ENCODE data around the gene IGF2BP3. TPM values are rescaled to one million over a fixed set of nuclear protein-coding genes. Genes with fewer than 3 reads are reported as not detected.

Gene IGF2BP3
- polyA plus RNA-seq, 1 donor, result 27.8 TPM

DNA sequence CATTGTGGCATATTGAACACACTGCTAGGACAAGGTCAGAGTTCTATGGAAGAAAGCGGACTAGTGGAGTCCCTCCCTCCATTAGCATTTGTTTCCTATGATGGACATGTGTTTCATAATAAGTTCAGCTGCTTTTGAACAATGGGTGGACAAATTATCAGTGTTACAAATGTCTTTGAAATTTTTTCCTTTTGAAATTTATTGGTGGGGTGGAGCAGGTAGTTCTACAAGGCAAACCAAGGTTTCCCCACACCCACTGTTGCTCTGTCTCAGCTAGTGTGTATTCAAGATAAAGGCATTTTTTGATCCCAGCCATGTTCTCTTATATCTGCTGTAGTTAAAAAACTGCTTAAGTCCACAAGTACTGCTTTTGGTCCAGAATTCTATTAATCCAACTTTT is 91.3 kb downstream of the IGF2BP3 start:
- DNase-seq (ENCODE audit: low read depth), result no peak

DNA sequence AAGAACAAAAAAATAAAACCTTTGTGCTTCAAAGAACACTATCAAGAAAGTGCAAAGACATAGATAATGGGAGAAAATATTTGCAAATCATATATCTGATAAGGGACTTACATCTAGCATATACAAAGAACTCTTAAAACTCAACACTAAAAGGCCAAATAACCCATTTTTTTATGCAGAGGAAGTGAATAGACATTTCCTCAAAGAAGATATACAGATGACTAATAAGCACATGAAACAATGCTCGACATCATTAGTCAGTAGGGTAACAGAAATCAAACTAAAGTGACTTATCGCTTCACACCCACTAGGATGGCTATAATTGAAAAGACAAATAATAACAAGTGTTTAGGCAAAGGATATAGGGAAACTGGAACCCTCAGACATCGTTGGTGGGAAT is 93.2 kb downstream of the IGF2BP3 start:
- no peak for DNase-seq (ENCODE audit: low read depth)

DNA sequence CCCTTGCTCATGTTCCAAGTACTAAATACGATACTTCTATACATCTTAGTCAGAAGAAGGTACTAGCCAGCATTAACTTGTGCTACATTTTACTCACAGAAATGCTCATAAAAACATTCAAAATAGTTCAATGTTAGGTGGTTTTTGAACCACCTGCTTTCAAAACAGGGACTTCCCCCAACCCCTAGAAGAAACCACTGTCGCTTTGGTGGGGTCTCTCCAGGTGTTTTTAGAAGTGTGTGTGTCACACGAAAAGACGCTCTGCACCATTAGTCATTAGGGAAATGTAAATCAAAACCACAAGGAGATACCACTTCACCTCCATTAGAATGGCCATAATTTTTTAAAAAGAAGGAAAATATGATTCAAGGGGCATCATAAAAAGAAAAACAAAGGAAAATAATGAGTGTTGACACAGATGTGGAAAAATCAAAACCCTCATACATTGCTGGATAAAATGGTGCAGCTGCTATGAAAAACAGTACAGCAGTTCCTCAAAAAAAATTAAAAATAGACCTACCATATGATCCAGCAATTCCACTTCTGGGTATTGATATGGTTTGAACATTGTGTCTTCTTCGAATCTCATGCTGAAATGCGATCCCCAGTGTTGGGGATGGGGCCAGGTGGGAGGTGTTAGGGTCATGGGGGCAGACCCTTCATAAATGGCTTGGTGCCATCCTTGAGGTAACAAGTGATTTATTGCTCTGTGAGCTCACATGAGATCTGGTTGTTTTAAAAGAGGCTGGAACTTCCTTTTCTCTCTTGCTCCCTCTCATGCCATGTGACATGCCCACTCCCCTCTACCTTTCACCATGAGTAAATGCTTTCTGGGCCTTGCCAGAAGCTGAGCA is 96.9 kb downstream of the IGF2BP3 start:
- DNase-seq (ENCODE audit: low read depth), result no peak

DNA sequence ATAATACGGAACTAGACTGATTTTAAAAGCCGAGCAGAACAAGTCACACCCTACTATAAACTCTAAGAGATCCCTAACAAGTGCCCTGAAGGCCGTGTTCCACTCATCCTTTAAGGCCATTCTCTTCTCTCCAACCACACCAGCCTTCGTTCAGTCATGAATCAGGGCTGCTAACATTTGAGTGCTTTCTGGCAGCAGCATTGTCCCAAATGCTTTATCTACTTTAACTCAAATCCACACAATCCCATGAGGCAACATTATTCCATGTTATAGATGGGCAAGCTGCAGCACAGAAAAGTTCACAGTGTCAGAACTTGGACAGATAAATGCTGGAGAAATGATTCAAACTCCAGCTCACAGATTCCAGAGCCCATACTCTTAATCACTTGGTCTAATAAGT is 97.7 kb downstream of the IGF2BP3 start:
- DNase-seq (ENCODE audit: low read depth), result no peak

DNA sequence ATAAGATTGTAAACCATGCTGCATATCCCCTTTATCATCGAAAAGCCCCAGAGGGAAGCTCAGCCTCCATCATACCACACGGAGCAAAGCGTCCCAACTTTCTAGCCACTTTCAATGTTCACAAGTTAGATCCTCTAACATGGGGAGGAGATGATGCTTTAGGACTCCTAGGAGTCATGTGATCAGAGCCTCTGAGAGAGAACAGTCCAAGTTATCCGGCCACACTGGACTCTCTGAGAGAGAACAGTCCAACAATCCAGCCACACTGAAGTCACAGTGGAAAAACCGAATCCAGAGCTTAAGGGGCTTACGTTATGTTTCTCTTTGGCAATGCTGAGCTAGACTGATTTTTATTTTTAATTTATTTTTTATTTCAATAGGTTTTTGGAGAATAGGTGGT is 98.6 kb downstream of the IGF2BP3 start:
- DNase-seq (ENCODE audit: low read depth), result no peak

DNA sequence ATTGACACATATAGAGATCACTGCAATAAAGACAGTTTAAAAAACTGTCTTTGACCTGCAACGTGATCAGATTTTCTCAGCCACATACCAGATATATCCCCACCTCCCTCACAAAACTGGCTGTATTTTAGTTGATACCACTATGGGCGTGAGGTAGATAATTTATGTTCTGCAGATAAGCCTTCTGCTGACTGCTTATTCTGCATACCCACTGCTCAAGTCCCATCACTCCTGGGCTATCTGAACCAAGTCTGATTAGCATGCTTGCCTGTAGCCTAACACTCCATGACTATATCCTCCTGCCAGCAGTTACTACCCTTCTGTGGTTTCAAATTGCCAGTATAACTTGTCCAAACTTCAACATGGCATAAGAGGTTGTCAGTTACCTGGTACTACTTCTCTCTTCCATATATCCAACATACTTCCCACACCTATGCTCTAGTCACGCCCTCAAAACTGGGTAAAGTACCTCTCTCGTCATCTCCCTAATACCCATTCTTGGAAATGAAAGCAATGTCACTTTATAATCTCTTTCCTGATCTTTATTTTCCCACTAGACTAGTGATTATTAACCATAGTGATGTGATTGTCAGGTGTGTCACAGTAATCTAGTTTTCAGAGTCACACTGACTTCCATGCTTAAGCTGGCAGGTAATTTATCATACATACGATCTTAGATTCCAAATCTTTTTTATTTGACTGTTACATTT is 100.4 kb downstream of the IGF2BP3 start:
- DNase-seq (ENCODE audit: low read depth), result no peak

DNA sequence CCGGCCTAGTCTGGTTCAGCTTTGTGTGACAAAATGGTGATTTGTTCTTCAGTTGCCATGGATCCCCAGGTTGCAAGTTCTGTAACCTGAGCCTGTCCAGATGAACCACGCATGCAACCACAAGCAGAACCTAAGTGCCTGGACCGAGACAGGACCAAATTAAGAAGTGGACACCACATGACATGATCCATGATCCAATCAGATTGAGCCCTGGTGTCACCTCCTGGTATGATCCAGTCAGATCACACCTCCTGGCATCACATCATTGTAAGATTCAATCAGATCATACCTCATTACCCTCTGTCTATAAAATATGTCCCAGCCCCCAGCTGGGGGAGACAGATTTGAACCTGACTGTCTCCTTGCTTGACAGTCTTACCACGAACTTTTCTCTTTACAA is 101.2 kb downstream of the IGF2BP3 start:
- no peak for DNase-seq (ENCODE audit: low read depth)

DNA sequence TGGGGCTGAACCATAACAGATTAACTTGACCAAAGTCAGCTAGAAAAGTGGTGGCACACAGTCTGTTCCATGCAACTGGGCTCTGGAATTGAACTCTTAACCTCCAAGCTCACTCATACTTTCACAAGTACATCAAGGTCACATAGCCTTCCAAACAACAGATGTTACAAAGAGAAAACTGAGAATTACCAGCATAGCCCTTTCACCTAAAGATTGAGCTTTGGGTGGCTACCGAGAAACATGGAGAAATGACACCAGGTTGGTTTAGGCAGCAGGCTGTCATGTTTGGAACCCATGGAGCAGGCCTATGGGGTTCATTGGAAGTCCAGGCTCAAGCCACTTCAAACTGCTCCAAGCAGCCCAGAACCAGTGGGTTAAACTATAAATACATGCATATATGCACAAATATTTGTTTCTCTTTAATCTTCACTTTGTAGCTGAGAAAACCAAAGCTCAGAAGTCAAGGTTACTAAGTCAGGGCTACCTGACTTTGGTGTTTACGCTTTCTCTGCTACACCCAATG is 112.1 kb downstream of the IGF2BP3 start:
- DNase-seq (ENCODE audit: low read depth), result no peak

DNA sequence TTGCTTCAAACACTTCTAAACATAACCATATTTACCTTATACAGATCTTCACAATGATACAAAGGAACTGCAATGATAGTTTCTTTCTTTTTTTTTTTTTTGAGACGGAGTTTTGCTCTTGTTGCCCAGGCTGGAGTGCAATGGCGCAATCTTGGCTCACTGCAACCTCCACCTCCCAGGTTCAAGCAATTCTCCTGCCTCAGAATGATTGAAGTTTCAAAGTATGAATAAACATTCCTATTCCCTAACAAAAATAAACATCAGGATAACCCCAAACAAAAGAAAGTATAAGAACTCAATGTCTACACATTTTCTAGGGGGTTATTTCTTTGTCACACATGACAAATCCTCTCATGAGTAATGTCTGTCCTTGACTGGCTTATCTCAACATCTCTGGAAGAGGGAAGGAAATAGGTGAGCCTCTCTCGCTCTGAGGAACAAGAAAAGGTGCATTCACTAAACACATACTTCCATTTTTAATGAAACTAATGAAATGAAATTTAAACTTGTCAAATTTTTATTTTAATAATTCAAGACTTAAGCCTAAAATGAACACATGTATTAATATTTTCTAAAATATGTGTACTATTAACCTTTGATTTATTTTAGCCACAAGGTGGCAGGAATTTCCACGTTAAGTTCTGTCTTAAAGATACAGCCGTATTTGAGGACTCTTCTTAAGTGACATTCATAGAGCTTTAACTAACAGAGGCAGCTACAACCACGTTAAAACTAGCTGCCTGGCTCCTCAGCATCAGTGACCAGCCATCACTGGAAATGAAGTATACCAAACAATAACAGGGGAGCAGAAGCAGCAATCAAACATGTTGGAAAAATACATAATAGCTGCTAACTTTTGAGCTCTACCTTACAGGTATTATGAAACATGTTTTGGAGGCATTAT is 112.8 kb downstream of the IGF2BP3 start:
- DNase-seq (ENCODE audit: low read depth), result no peak

DNA sequence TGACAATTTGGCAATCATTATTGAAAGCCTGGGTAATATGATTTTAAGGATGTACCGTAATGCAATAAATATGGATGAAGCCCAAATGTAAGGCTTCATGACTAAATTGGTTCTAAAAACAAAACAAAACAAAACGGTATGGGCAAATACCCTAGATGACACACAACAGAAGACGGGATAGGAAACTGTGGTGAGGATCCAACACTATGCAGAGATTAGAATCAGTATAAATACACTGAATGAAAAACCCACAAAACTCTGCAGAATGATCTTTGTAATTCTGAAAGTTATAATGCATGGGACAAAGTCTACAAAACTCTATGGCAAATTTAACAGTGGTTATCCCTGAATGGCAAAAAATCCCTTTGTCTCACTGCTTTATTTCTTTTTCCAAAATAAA is 113.6 kb downstream of the IGF2BP3 start:
- DNase-seq (ENCODE audit: low read depth), result no peak

DNA sequence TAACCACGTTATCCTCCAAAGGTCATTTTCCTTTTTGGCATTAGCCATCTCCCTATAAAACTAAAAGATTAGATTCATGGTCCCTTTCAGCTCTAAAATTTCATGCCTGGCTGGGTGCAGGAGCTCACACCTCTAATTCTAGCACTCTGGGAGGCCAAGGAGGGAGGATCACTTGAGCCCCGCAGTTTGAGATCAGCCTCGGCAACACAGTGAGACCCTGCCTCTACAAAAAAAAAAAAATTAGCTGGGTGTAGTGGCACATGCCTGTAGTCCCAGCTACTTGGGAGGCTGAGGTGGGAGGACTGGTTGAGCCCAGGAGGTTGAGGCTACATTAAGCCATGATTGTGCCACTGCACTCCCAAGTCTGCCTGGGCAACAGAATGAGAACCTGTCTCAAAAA is 114.1 kb downstream of the IGF2BP3 start:
- DNase-seq (ENCODE audit: low read depth), result no peak

DNA sequence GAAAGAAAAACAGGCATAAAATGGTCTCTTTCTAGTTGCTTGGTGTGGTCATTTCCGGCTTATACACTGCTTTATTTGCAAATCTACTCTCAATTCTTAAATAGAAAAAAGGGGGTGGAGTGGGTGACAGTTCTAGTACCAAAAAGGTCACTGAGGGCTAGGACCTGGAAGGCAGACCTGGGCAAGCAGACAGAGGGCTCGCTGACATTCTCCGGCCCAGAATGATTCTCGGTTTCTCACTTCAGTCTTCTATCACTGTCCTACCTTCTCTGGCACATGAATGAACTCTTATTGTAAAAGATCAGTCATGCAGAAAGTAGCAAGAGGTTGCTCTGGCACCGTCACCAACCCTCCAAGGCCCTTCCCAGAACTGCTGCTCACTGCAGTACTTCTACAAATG is 117.1 kb downstream of the IGF2BP3 start:
- DNase-seq (ENCODE audit: low read depth), result no peak

DNA sequence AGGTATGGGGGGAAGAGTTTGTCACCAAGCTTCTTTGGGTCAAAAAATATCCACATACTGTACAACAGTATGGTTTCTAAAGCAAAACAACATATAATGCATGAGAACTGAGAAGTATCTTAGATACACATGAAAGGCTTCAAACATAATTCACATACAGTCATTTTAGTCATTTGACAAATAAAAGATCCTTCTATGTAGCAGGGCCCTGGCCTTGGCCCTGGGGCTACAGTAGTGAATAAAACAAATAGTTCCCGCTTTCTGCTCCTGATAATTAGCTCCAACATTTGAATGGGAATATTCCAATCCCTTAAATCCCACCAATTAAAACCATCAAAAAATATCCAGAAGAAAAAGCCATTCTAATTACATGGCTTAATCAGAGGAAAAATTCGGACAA is 119.8 kb downstream of the IGF2BP3 start:
- no peak for DNase-seq (ENCODE audit: low read depth)

DNA sequence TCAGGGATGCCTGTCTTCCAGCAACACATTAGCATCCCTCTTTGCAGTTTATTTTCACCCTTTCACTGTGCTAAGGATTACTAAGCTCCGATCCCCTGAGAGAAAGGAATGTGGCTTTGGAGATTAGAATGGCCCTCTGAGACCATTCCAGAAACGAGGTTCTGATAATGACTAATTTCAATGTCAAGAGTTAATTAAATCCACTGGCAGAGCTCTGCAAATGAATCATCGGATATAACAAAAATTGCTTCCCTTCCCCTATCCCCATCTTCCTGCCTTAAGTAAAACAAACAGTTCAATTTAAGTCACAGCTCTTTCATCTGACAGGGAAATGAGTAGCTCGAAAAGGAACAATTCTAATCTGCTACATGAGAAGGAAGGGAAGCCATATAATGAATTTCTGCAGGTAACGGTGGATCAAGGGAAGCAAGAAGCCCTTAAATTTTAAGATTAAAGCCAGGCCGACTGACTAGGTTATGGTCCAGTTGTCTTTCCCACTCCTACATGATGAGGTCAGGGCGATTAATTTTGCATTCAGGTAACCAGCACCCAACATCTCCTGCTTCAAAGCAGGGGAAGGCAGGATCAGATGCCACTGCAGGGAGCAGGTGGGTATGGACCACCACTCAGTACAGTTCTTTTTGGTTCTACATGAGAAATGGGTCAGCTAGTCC is 120.7 kb downstream of the IGF2BP3 start:
- no peak for DNase-seq (ENCODE audit: low read depth)

DNA sequence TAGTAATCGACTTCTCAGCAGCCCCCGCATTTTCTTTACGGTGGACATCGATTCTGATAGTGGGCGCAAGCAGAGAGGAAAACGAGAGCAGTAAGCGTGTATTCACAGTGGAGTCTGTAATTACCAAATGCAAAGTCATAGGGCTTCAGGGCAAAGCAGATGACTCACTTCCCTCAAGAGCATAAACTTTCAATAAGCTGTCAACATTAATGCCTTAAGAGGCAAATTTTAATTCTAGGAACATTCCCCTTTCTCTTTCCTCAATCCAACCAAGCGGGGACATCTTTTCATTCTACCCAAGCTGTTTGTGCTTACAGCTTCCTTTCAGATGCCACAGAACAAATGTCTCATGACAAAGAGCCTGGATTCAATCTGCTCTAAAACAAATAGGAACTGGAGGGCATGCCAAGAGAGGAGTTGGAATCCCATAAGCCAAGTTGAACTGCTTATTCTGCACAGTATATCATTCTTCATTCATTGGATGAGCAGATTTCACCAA is 122.6 kb downstream of the IGF2BP3 start:
- no peak for DNase-seq (ENCODE audit: low read depth)

DNA sequence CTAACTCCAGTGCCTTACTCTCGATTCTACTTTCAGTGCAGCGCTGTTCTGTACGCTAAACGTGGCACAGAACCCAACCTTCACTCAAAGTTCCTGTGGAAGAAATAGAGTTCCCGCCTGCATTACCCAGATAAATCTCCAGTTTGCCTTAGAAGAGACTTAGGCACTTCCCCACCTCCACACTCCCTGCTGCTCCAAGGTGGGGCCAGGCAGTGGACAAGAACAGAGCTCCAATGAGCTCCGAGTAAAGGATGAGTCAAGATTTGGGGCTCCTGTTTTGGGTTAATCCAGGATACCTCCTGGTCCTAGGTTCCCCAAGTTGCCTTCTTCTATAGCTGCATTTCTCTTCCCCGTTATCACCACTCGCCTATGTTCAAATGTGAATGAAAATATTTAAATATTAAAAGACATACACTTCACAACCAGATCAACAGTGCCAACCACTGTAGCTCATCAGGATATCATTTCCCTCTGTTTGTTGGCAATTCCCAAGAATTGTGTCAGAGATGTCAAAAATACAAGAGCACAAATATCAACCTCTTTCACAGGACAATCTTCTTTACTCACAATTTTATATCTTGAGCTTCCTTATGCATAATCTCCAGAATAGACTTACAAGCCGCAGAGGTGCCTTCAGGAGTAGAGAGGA is 123.1 kb downstream of the IGF2BP3 start:
- no peak for DNase-seq (ENCODE audit: low read depth)

DNA sequence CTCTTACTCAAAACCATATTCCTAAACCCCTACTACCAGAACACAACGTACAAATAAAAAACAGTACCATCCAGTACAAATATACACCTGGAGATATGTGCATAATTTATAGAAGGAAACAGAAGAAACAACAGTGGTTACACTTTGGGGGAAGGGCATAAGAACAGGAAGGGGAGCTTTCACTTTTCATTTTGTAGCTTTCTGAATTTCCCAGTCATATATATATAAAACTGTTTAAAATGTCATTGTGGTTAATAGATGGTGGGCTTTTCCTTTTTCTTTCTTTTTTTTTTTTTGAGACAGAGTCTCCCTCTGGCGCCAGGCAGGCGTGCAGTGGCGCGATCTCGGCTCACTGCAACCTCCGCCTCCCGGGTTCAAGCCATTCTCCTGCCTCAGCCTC is 124.0 kb downstream of the IGF2BP3 start:
- no peak for DNase-seq (ENCODE audit: low read depth)

DNA sequence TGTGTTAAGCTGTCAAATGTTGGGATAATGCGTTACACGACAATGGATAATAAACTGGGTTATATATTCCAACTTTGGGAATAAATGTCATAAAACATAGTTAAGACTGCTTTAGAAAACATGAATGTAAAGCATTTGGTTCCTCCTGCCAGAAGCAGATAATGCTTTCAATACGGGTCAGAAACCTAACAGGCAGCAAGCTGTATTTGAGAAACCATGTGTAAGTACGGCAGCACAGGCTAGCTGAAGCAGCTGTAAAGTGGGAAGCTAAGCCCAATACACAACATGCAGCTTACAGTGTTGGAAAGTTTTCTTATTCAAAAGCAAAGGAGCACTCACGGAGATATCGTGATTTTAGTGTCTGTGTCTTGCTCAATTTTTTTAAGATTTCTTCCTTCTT is 124.7 kb downstream of the IGF2BP3 start:
- DNase-seq (ENCODE audit: low read depth), result no peak

DNA sequence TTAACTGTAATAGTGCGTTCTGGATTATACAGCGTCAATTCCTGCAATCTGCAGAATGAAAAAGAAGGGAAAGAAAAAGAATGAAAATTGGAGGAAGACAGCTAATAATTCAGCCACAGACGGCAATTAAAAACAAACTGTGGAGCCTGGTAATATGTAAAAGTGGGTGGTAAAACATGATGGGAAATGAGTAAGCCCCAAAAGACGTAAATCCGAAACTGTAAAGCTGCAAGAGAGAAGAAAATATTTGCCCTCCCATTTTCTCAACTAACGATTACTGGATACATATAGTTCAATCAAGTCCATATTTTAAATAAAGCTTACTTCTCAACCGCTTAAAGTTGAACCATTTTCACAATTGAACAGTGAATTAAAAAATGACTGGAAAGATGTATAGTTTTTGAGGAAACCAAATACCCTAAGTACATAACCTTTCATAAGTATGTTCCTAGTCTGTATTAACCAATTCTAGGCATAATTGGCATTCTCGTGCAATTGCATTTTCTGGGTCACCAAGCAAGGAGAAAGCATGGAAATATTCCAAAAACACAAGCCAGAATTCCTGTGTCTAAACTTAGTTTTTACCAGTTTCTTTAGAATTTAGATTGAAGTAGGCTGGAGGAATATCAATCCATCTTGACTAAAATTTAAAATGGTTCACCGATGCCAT is 126.3 kb downstream of the IGF2BP3 start:
- no peak for DNase-seq (ENCODE audit: low read depth)

DNA sequence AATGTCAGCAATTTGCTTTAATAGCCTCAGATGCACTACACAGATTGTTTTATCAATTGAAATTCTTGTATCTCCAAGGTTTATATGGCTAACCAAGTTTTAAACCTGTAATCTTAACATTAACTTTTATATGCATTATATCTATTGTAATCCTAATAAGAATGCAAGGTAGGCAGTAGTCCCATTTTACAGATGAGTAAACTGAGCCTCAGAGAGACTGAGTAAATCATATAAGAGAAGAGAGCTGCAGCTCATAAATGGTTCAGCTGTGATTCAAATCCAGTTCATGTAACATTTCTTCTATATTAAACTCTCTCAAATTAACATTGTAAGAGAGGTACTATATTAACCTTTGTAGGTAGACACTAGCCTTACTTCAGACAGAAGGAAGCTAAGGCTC is 127.2 kb downstream of the IGF2BP3 start:
- no peak for DNase-seq (ENCODE audit: low read depth)
